Measurements from ENCODE around the gene CCDC71L.
"Not testable (repeated sequence)": the region's sequence is repeated elsewhere in the genome, so short reads cannot be mapped to it uniquely, and the experiment has no call there.

DNA sequence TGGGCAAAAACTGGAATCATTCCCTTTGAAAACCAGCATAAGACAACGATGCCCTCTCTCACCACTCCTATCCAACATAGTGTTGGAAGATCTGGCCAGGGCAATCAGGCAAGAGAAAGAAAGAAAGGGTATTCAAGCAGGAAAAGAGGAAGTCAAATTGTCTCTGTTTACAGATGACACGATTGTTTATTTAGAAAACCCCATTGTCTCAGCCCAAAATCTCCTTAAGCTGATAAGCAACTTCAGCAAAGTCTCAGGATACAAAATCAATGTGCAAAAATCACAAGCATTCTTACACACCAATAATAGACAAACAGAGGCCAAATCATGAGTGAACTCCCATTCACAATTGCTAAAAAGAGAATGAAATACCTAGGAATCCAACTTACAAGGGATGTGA, 15.5 kb upstream of the CCDC71L start:
- not testable (repeated sequence) for TF ChIP-seq YY1 (IDR thresholded peaks at IDR 0.05; ENCODE audit: insufficient read depth, insufficient read length); SUZ12 (IDR thresholded peaks at IDR 0.05; ENCODE audit: extremely low read depth, insufficient read depth, insufficient read length)

Data from NT2/D1 (cell line).